MCF 10A (cell line): ENCODE results near the gene C1GALT1. TPM values are rescaled to one million over a fixed set of nuclear protein-coding genes. Genes with fewer than 3 reads are reported as not detected.
A peak's percentile ranks its signal among the peaks of the same experiment; 100 is the strongest.
"Not testable (repeated sequence)": the region's sequence is repeated elsewhere in the genome, so short reads cannot be mapped to it uniquely, and the experiment has no call there.

ENCODE experiments used
- BruUV-seq: library from RNA; stranded (reverse); fragments of 400-500 nt; replicated peaks from 2 replicates; lab custom pipeline; 2021; lab: Mats Ljungman, UMichigan
- CTCF ChIA-PET: fragments of 300-600 bp; sonication (Branson Sonifier 250); formaldehyde crosslinking; extraction: SDS; loops from one replicate; lab custom pipeline; 2021; ENCODE audit warnings: antibody characterized with exemption, inconsistent platforms; lab: Yijun Ruan, JAX
- POLR2A ChIA-PET: fragments of 300-600, 350-650 bp; sonication (Branson Sonifier 250); formaldehyde crosslinking; extraction: SDS; loops from one replicate; lab custom pipeline; 2020; ENCODE audit warnings: antibody characterized with exemption, inconsistent platforms; lab: Yijun Ruan, JAX
- DNase-seq: peaks from one replicate; pipeline ENCODE4 v3.0.0-alpha.2; 2018; ENCODE audit not compliant: unreplicated experiment
- H3K27ac Mint-ChIP-seq: one replicate; pipeline ENCODE4 v1.8.0; 2022; ENCODE audit warnings: mild to moderate bottlenecking, low read depth, mixed read lengths; ENCODE audit not compliant: unreplicated experiment
- H3K27me3 Mint-ChIP-seq: one replicate; pipeline ENCODE4 v1.8.0; 2022; ENCODE audit warnings: mixed read lengths; ENCODE audit not compliant: insufficient read depth, unreplicated experiment
- H3K36me3 Mint-ChIP-seq: one replicate; pipeline ENCODE4 v1.8.0; 2022; ENCODE audit warnings: mild to moderate bottlenecking, moderate library complexity, mixed read lengths; ENCODE audit not compliant: insufficient read depth, unreplicated experiment
- H3K4me1 Mint-ChIP-seq: one replicate; pipeline ENCODE4 v1.8.0; 2022; ENCODE audit warnings: mixed read lengths; ENCODE audit not compliant: insufficient read depth, unreplicated experiment
- H3K4me3 Mint-ChIP-seq: one replicate; pipeline ENCODE4 v1.8.0; 2022; ENCODE audit warnings: mild to moderate bottlenecking, moderate library complexity, mixed read lengths; ENCODE audit not compliant: unreplicated experiment
- H3K9me3 Mint-ChIP-seq: one replicate; pipeline ENCODE4 v1.8.0; 2022; ENCODE audit warnings: mixed read lengths; ENCODE audit not compliant: unreplicated experiment
- CTCF ChIP-seq: fragments of 200-600 bp; IDR thresholded peaks from one replicate; pipeline ENCODE4 v1.8.0; 2022; ENCODE audit warnings: antibody characterized with exemption, mild to moderate bottlenecking; ENCODE audit not compliant: unreplicated experiment
- intact Hi-C: fragments of 100-400 bp; cut with micrococcal nuclease; formaldehyde crosslinking; loops from 2 replicates; pipeline ENCODE4 v1.14.1; 2022
- total RNA-seq: library from RNA; stranded (reverse); gene quantifications from 2 replicates; pipeline ENCODE4 v1.2.3, GENCODE V29; 2022

The C1GALT1 gene
- total RNA-seq, 1 experiment from 2014 or later: 30.9 TPM

- intact Hi-C loops: no loop called here
- peaks cover 7% of the 10 kb centered on the region for H3K9me3 Mint-ChIP-seq
- BruUV-seq: no TSS peak
- peaks cover 12% of the 10 kb centered on the region for H3K4me1 Mint-ChIP-seq
- DNase-seq: no peak
- ChIA-PET POLR2A (interaction anchor here (1.9 to 3.1 kb wide), 2 partner anchors 9 to 10 kb away, joined by 6 to 17 read pairs; partner anchors contain the start of gene C1GALT1), CTCF (no interaction called here)
- no peak overlapping the region for H3K27ac Mint-ChIP-seq
- no peaks in the 10 kb centered on the region for H3K36me3 Mint-ChIP-seq
- no peak for TF ChIP-seq CTCF
- no peak overlapping the region for H3K4me3 Mint-ChIP-seq
- no peaks in the 10 kb centered on the region for H3K27me3 Mint-ChIP-seq
These were observed 8.8 kb downstream of the C1GALT1 start for GRCh38 chr7:7191137-7191536.

DNA sequence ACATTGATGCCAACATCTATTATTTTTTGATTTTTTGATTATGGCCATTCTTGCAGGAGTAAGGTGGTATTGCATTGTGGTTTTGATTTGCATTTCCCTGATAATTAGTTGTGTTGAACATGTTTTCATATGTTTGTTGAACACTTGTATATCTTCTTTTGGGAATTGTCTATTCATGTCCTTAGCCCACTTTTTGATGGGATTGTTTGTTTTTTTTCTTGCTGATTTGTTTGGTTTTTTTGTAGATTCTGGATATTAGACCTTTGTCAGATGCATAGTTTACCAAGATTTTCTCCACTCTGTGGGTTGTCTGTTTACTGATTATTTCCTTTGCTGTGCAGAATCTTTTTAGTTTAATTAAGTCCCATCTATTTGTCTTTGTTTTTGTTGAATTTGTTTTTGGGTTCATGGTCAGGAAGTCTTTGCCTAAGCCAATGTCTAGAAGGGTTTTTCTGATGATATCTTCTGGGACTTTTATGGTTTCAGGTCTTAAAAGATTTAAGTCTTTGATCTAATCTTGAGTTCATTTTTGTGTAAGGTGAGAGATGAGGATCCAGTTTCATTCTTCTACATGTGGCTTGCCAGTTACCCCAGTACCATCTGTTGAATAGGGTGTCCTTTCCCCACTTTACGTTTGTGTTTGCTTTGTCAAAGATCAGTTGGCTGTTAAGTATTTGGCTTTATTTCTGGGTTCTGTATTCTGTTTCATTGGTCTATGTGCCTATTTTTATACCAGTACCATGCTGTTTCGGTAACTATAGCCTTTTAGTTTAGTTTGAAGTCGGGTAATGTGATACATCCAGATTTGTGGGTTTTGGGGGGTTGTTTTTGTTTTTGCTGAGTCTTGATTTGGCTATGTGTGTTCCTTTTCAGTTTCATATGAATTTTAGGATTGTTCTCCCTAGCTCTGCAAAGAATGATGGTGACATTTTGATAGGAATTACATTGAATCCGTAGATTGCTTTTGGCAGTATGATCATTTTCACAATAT is 10.7 kb downstream of the C1GALT1 start:
- H3K4me3 Mint-ChIP-seq, H3K27ac Mint-ChIP-seq, intact Hi-C loops, DNase-seq, H3K36me3 Mint-ChIP-seq, H3K27me3 Mint-ChIP-seq, BruUV-seq, H3K9me3 Mint-ChIP-seq: not testable (repeated sequence)
- ChIA-PET CTCF (interaction anchor here (0.7 kb wide), 1 partner anchor 69 kb away, joined by 3 read pairs; no protein-coding TSS in a partner anchor), POLR2A (interaction anchor here (0.7 to 1.7 kb wide), 2 partner anchors 9 to 29 kb away, joined by 3 to 9 read pairs; no protein-coding TSS in a partner anchor)
- H3K4me1 Mint-ChIP-seq: peaks cover 12% of the 10 kb centered on the region

DNA sequence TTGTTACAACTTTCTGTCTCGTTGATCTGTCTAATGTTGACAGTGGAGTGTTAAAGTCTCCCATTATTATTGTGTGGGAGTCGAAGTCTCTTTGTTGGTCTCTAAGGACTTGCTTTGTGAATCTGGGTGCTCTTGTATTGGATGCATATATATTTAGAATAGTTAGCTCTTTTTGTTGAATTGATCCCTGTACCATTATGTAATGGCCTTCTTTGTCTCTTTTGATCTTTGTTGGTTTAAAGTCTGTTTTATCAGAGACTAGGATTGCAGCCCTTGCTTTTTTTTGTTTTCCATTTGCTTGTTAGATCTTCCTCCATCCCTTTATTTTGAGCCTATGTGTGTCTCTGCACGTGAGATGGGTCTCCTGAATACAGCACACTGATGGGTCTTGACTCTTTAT is 17.2 kb downstream of the C1GALT1 start:
- peaks cover 39% of the 10 kb centered on the region for H3K4me1 Mint-ChIP-seq
- intact Hi-C loops, H3K27ac Mint-ChIP-seq, H3K4me3 Mint-ChIP-seq, DNase-seq, H3K36me3 Mint-ChIP-seq, H3K27me3 Mint-ChIP-seq, BruUV-seq: not testable (repeated sequence)
- POLR2A ChIA-PET: interaction anchor here (2.9 to 3.7 kb wide), 3 partner anchors 10 to 22 kb away, joined by 16 to 39 read pairs (median 17); partner anchors contain the start of gene C1GALT1
- CTCF ChIA-PET: interaction anchor here (0.6 kb wide), 1 partner anchor 129 kb away, joined by 3 read pairs; no protein-coding TSS in a partner anchor
- H3K9me3 Mint-ChIP-seq: peaks cover 29% of the 10 kb centered on the region

DNA sequence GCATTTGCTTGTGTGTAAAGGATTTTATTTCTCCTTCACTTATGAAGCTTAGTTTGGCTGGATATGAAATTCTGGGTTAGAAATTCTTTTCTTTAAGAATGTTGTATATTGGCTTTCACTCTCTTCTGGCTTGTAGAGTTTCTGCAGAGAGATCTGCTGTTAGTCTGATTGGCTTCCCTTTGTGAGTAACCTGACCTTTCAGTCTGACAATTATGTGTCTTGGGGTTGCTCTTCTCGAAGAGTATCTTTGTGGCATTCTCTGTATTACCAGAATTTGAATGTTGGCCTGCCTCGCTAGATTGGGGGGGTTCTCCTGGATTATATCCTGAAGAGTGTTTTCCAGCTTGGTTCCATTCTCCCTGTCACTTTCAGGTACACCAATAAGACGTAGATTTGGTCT is 17.9 kb downstream of the C1GALT1 start:
- H3K4me3 Mint-ChIP-seq, intact Hi-C loops, DNase-seq, H3K27ac Mint-ChIP-seq, H3K27me3 Mint-ChIP-seq, BruUV-seq, H3K36me3 Mint-ChIP-seq: not testable (repeated sequence)
- Mint-ChIP-seq H3K9me3 (peaks cover 24% of the 10 kb centered on the region), H3K4me1 (peaks cover 32% of the 10 kb centered on the region)
- POLR2A ChIA-PET: interaction anchor here (1.5 to 3.7 kb wide), 4 partner anchors 10 to 22 kb away, joined by 5 to 39 read pairs (median 16); partner anchors contain the start of gene C1GALT1
- CTCF ChIA-PET: interaction anchor here (0.6 to 1.8 kb wide), 2 partner anchors 9 to 19 kb away, joined by 4 to 6 read pairs; partner anchors contain the start of gene C1GALT1

DNA sequence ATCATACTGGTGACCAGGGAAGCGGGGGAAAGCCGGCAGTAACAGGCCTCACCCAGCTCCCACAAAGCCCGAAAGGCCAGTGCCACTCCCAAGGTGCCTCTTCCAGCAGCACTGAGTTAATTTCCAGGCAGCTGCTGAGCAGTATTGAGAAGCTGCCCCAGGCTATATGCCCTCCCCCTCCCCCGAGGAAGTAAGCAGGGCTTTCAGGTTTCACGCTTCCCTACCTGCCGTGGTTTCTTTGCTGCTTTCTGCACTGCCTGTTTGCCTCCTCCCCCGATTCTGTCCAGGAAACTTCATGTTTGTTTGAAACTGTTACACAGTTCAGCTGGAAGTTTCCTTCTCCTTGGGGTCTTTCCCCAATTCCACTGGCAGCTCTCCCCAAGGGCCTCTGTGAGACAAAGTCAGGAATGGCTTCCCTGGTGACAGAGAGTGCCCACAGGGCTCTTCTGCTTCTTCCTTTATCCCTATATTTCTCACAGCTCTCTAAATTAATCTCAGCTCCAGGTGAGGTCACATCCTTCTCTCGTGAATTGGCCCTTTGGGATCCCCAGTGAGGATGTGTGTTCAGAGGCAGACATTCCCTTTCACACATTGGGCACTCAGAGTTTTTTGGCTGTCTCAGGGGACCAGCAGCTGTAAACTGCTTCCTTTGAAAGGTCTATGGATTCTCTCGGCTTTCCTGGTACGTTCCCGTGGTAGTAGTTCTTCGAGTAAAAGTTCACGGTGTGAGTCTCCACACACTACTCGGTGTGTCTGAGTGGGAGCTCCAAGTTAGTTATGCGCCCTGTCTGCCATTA is 19.4 kb downstream of the C1GALT1 start:
- ChIA-PET CTCF (interaction anchor here (0.6 to 1.8 kb wide), 6 partner anchors 13 to 763 kb away, joined by 3 to 6 read pairs (median 3); partner anchors contain the start of gene C1GALT1), POLR2A (interaction anchor here (0.5 to 3.7 kb wide), 12 partner anchors 10 to 312 kb away, joined by 3 to 39 read pairs (median 4); partner anchors contain the start of gene C1GALT1)
- Mint-ChIP-seq H3K4me1 (peaks cover 29% of the 10 kb centered on the region), H3K9me3 (peaks cover 22% of the 10 kb centered on the region), H3K36me3 (peaks cover 6% of the 10 kb centered on the region), H3K27ac (peak overlapping the region; percentile 79), H3K4me3 (peak overlapping the region; percentile 38), H3K27me3 (no peaks in the 10 kb centered on the region)
- BruUV-seq: no TSS peak
- intact Hi-C loops: no loop called here
- DNase-seq: peak; percentile 69
- no peak for TF ChIP-seq CTCF
